Measurements from ENCODE around the gene HOXA13. TPM values are rescaled to one million over a fixed set of nuclear protein-coding genes. Genes with fewer than 3 reads are reported as not detected.
A peak's percentile ranks its signal among the peaks of the same experiment; 100 is the strongest.

Gene HOXA13
- total and polyA plus RNA-seq, 2 donors (not counting 1 experiment from before 2014, with no cell fraction given) = not detected

DNA sequence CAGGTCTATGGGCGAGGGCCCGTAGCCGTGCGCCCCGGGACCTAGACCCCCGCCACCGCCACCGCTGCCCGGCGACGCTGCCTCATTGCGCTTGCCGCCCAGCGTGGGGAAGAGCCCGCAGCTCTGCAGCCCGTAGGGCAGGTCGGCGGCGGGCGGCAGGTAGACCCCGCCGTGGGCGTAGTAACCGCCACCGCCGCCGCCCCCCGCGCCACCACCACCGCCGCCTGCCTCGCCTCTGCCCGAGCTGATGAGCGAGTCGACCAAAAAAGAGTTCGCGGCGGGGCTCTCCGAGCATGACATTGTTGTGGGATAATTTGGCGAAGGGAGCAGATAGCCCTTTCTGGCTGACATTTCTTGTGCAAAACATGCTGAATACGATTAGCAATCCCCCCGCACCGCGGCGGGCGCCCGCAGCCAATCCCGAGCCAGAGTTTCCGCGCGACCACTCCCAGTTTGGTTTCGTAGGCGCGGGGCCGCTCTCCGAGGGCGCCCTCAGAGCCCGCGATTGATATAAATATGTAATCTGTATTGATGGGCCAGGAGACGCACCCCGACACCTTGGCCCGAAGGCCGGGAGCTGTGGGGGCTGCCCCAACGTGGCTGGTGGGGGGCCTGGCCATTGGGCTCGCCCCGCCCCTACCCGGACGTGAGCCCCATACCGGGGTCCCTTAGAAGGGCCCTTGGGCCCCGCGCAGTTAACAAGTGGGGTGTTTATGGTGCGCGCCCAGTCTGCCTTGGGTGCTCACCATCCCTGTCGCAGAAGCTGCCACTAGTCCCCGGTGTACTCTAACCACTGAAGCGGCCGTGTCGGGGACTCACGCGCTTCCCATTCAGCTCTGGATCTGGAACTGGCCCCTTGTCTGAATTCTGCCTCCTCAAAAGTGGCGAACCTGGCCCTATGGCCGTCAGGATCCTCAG lies 25.7 kb downstream of the HOXA13 start, which contains the start of gene HOXA10:
TSS of gene HOXA10 (minus strand) at position 365 of the 918 bp plus-strand sequence. CDS start at position 351, 14 bp downstream.
- Mint-ChIP-seq H3K27me3 (peaks cover 54% of the 10 kb centered on the region), H3K27ac (peak within 1 kb of the TSS; percentile 20), H3K4me3 (peak within 1 kb of the TSS; percentile 64), H3K4me1 (peaks cover 15% of the 10 kb centered on the region), H3K9me3 (ENCODE audit: insufficient read depth) (no peaks in the 10 kb centered on the region)
- peaks cover 0 to 54% (median 10%) of the 10 kb centered on the region in 3 donors for H3K9me3 ChIP-seq (ENCODE audit: control extremely low read depth in 1 of 3, control insufficient read depth in 2 of 3, insufficient read depth in 1 of 3, low read length in 2 of 3)
- TF ChIP-seq, protein P1, sequence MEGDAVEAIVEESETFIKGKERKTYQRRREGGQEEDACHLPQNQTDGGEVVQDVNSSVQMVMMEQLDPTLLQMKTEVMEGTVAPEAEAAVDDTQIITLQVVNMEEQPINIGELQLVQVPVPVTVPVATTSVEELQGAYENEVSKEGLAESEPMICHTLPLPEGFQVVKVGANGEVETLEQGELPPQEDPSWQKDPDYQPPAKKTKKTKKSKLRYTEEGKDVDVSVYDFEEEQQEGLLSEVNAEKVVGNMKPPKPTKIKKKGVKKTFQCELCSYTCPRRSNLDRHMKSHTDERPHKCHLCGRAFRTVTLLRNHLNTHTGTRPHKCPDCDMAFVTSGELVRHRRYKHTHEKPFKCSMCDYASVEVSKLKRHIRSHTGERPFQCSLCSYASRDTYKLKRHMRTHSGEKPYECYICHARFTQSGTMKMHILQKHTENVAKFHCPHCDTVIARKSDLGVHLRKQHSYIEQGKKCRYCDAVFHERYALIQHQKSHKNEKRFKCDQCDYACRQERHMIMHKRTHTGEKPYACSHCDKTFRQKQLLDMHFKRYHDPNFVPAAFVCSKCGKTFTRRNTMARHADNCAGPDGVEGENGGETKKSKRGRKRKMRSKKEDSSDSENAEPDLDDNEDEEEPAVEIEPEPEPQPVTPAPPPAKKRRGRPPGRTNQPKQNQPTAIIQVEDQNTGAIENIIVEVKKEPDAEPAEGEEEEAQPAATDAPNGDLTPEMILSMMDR (IDR thresholded peaks at IDR 0.05) = no peak
- H3K4me1 ChIP-seq (ENCODE audit: control insufficient read depth in 2 of 2, insufficient read depth in 2 of 2, low read length in 2 of 2) = peaks cover 29 to 52% of the 10 kb centered on the region in 2 donors
- H2AFZ ChIP-seq (ENCODE audit: insufficient read depth, low read depth, low read length, poor library complexity, severe bottlenecking) = peak within 1 kb of the TSS; percentile 64
- H3K9ac ChIP-seq (ENCODE audit: low read length) = peak within 1 kb of the TSS; percentile 61
- DNase-seq (peak; percentile 28), ATAC-seq (ENCODE audit: low read depth) (no peak)
- no peaks in the 10 kb centered on the region for H3K36me3 ChIP-seq (replicated peaks in 1 of 2; ENCODE audit: control extremely low read depth in 1 of 2, control insufficient read depth in 1 of 2, extremely low read depth in 1 of 2, insufficient read depth in 2 of 2, low read length in 1 of 2)
- intact Hi-C loops (cut with micrococcal nuclease) = loop anchor here (1.0 kb wide), 1 partner anchor 10 kb away; no protein-coding TSS in a partner anchor
- ChIA-PET POLR2A (interaction anchor here (0.5 kb wide), 1 partner anchor 18 kb away, joined by 3 read pairs; no protein-coding TSS in a partner anchor), CTCF (interaction anchor here (1.4 to 1.9 kb wide), 3 partner anchors 8 to 25 kb away, joined by 3 to 5 read pairs (median 5); no protein-coding TSS in a partner anchor)
- H3K27me3 ChIP-seq (replicated peaks in 1 of 4; ENCODE audit: control extremely low read depth in 1 of 4, control insufficient read depth in 3 of 4, insufficient read depth in 4 of 4, low read length in 3 of 4) = peaks cover 0 to 95% (median 78%) of the 10 kb centered on the region in 4 experiments
- no peak within 1 kb of the TSS for H3K27ac ChIP-seq (ENCODE audit: low read length in 2 of 2)
- peaks cover 8% of the 10 kb centered on the region for H4K20me1 ChIP-seq (ENCODE audit: control insufficient read depth, insufficient read depth, low read length, poor library complexity, severe bottlenecking)
- no peaks in the 10 kb centered on the region for H3K79me2 ChIP-seq (ENCODE audit: control insufficient read depth, insufficient read depth, low read length)
- H3K4me3 ChIP-seq (ENCODE audit: control extremely low read depth in 1 of 5, extremely low read depth in 1 of 5, insufficient read depth in 1 of 5, low read depth in 2 of 5, low read length in 4 of 5) = peak within 1 kb of the TSS in 3 of 5 experiments; percentile 36 to 55 (median 51)
- H3K4me2 ChIP-seq (replicated peaks; ENCODE audit: low read depth, low read length, poor library complexity, severe bottlenecking) = peak within 1 kb of the TSS; percentile 93
- 7% methylated on average over 78 of the region's 82 CpGs for WGBS (ENCODE audit: insufficient coverage)
